ES-I3 (cell line): ENCODE results near the gene FERMT3.
A peak's percentile ranks its signal among the peaks of the same experiment; 100 is the strongest.

Experiments
- H3K36me3 ChIP-seq: 2 replicates; pipeline ENCODE4 v1.6.1; 2013; ENCODE audit warnings: mild to moderate bottlenecking, low read length, control low read depth, moderate library complexity; ENCODE audit not compliant: insufficient read depth
- H3K4me1 ChIP-seq: 2 replicates; pipeline ENCODE4 v1.6.1; 2013; ENCODE audit warnings: mild to moderate bottlenecking, control low read depth, low read length; ENCODE audit not compliant: insufficient read depth
- H3K9ac ChIP-seq: 2 replicates; pipeline ENCODE4 v1.6.1; 2013; ENCODE audit warnings: low read depth, mild to moderate bottlenecking, low read length, moderate library complexity
- H3K9me3 ChIP-seq: 2 replicates; pipeline ENCODE4 v1.6.1; 2013; ENCODE audit warnings: mild to moderate bottlenecking, low read length, moderate library complexity; ENCODE audit not compliant: control insufficient read depth, insufficient read depth

The FERMT3 gene

GRCh38 chr11:64178951-64179639 lies 27.4 kb upstream of the FERMT3 start:
- H3K9ac ChIP-seq: no peak overlapping the region
- H3K36me3 ChIP-seq: no peaks in the 10 kb centered on the region; the same call in 1 of the 2 replicates
- H3K9me3 ChIP-seq: no peaks in the 10 kb centered on the region
- 0 out of 2 replicates have a peak, but pooled peaks cover 5% of the 10 kb centered on the region for H3K4me1 ChIP-seq

- H3K9ac ChIP-seq: no peak overlapping the region
Observed at GRCh38 chr11:64180891-64181290, 25.6 kb upstream of the FERMT3 start.

GRCh38 chr11:64181506-64182411 lies 24.8 kb upstream of the FERMT3 start:
- Histone ChIP-seq H3K9me3 (no peaks in the 10 kb centered on the region), H3K9ac (peak overlapping the region; percentile 4; the same call in 1 of the 2 replicates), H3K4me1 (0 out of 2 replicates have a peak, but pooled peaks cover 5% of the 10 kb centered on the region), H3K36me3 (no peaks in the 10 kb centered on the region; the same call in 1 of the 2 replicates)

More at GRCh38 chr11:64180891-64181290, 25.6 kb upstream of the FERMT3 start:
- Histone ChIP-seq H3K36me3 (no peaks in the 10 kb centered on the region; the same call in 1 of the 2 replicates), H3K9me3 (no peaks in the 10 kb centered on the region), H3K4me1 (0 out of 2 replicates have a peak, but pooled peaks cover 5% of the 10 kb centered on the region)

GRCh38 chr11:64183890-64184289 lies 22.6 kb upstream of the FERMT3 start:
- Histone ChIP-seq H3K9me3 (no peaks in the 10 kb centered on the region), H3K36me3 (peaks cover 5% of the 10 kb centered on the region), H3K4me1 (0 out of 2 replicates have a peak, but pooled peaks cover 5% of the 10 kb centered on the region), H3K9ac (no peak overlapping the region; the same call in 1 of the 2 replicates)

GRCh38 chr11:64185175-64185692 lies 21.3 kb upstream of the FERMT3 start:
- Histone ChIP-seq H3K36me3 (peaks cover 5% of the 10 kb centered on the region), H3K9ac (peak overlapping the region; percentile 78), H3K4me1 (0 out of 2 replicates have a peak, but pooled peaks cover 8% of the 10 kb centered on the region), H3K9me3 (no peaks in the 10 kb centered on the region)

- peaks cover 5% of the 10 kb centered on the region for H3K36me3 ChIP-seq
- H3K9ac ChIP-seq: peak within 1 kb of the TSS; percentile 78
- H3K9me3 ChIP-seq: no peaks in the 10 kb centered on the region
- 0 out of 2 replicates have a peak, but pooled peaks cover 8% of the 10 kb centered on the region for H3K4me1 ChIP-seq
Observed at GRCh38 chr11:64185693-64186491, 20.6 kb upstream of the FERMT3 start, which contains the start of gene STIP1. Gene STIP1 (plus strand): TSS chr11:64186171. CDS start chr11:64186262, 91 bp downstream.

GRCh38 chr11:64186492-64187165 lies 19.9 kb upstream of the FERMT3 start:
- Histone ChIP-seq H3K9ac (no peak overlapping the region), H3K9me3 (no peaks in the 10 kb centered on the region), H3K4me1 (0 out of 2 replicates have a peak, but pooled peaks cover 8% of the 10 kb centered on the region), H3K36me3 (peaks cover 5% of the 10 kb centered on the region)

GRCh38 chr11:64192434-64192833 lies 14.1 kb upstream of the FERMT3 start:
- 0 out of 2 replicates have a peak, but pooled peaks cover 3% of the 10 kb centered on the region for H3K4me1 ChIP-seq
- no peak overlapping the region for H3K9ac ChIP-seq
- H3K36me3 ChIP-seq: peaks cover 41% of the 10 kb centered on the region
- no peaks in the 10 kb centered on the region for H3K9me3 ChIP-seq

- Histone ChIP-seq H3K36me3 (peaks cover 54% of the 10 kb centered on the region), H3K9me3 (no peaks in the 10 kb centered on the region), H3K4me1 (no peaks in the 10 kb centered on the region), H3K9ac (no peak overlapping the region)
Observed at GRCh38 chr11:64196626-64197025, 9.9 kb upstream of the FERMT3 start.

GRCh38 chr11:64198511-64198910 lies 8.0 kb upstream of the FERMT3 start:
- peaks cover 63% of the 10 kb centered on the region for H3K36me3 ChIP-seq

GRCh38 chr11:64201543-64201942 lies 5.0 kb upstream of the FERMT3 start:
- Histone ChIP-seq H3K36me3 (peaks cover 56% of the 10 kb centered on the region), H3K9me3 (no peaks in the 10 kb centered on the region), H3K4me1 (peaks cover 3% of the 10 kb centered on the region; the same call in 1 of the 2 replicates), H3K9ac (no peak overlapping the region)

More at GRCh38 chr11:64198511-64198910, 8.0 kb upstream of the FERMT3 start:
- Histone ChIP-seq H3K9me3 (no peaks in the 10 kb centered on the region), H3K9ac (no peak overlapping the region), H3K4me1 (no peaks in the 10 kb centered on the region)

GRCh38 chr11:64202992-64203391 lies 3.5 kb upstream of the FERMT3 start:
- Histone ChIP-seq H3K4me1 (peaks cover 16% of the 10 kb centered on the region; the same call in 1 of the 2 replicates), H3K36me3 (peaks cover 49% of the 10 kb centered on the region), H3K9me3 (no peaks in the 10 kb centered on the region), H3K9ac (no peak overlapping the region)
